Neural cell (in vitro differentiated cells): ENCODE results near the gene RIMKLA. TPM values are rescaled to one million over a fixed set of nuclear protein-coding genes. Genes with fewer than 3 reads are reported as not detected.

Experiments used
- H2AFZ ChIP-seq: fragments of 200-600, 300-800 bp; sonication (generic), shearing (Covaris generic); 2 replicates; pipeline ENCODE4 v1.6.0; 2014; ENCODE audit warnings: low read depth, mild to moderate bottlenecking, antibody characterized with exemption, low read length, moderate library complexity
- H3F3A ChIP-seq: fragments of 200-600 bp; shearing (Covaris generic); 2 replicates; pipeline ENCODE4 v1.6.1; 2016; ENCODE audit warnings: mild to moderate bottlenecking, moderate library complexity, mixed read lengths, antibody characterized with exemption, low read length; ENCODE audit not compliant: insufficient read depth, poor library complexity, severe bottlenecking
- H3K27ac ChIP-seq: fragments of 200-600, 300-800 bp; sonication (generic), shearing (Covaris generic); 2 replicates; pipeline ENCODE4 v1.5.1; 2014; ENCODE audit warnings: mild to moderate bottlenecking, low read length, moderate library complexity
- H3K27me3 ChIP-seq: fragments of 300-800, 200-600 bp; sonication (generic), shearing (Covaris generic); 2 replicates; pipeline ENCODE4 v1.6.0; 2014; ENCODE audit warnings: mild to moderate bottlenecking, low read depth, low read length, moderate library complexity; ENCODE audit not compliant: insufficient read depth
- H3K36me3 ChIP-seq: fragments of 300-800, 200-600 bp; sonication (generic), shearing (Covaris generic); 2 replicates; pipeline ENCODE4 v1.5.1; 2014; ENCODE audit warnings: mild to moderate bottlenecking, antibody characterized with exemption, low read length, moderate library complexity; ENCODE audit not compliant: insufficient read depth
- H3K4me2 ChIP-seq: fragments of 300-800, 200-600 bp; sonication (generic), shearing (Covaris generic); 2 replicates; pipeline ENCODE4 v1.6.0; 2014; ENCODE audit warnings: mild to moderate bottlenecking, low read length
- H3K4me3 ChIP-seq: fragments of 300-800, 200-600 bp; sonication (generic), shearing (Covaris generic); 2 replicates; pipeline ENCODE4 v1.5.1; 2014; ENCODE audit warnings: mild to moderate bottlenecking, low read length, moderate library complexity
- H3K79me2 ChIP-seq: fragments of 200-600 bp; shearing (Covaris generic); replicated peaks from 2 replicates; pipeline ENCODE4 v1.6.0; 2014; ENCODE audit warnings: mild to moderate bottlenecking, low read length, moderate library complexity; ENCODE audit not compliant: insufficient read depth
- H3K9ac ChIP-seq: fragments of 300-800, 200-600 bp; sonication (generic), shearing (Covaris generic); 2 replicates; pipeline ENCODE4 v1.6.1; 2016; ENCODE audit warnings: mild to moderate bottlenecking, low read length, mixed read lengths
- H3K9me2 ChIP-seq: fragments of 200-600 bp; shearing (Covaris generic); 2 replicates; pipeline ENCODE4 v1.6.1; 2016; ENCODE audit warnings: mild to moderate bottlenecking, low read length, mixed read lengths; ENCODE audit not compliant: insufficient read depth
- H3K9me3 ChIP-seq: fragments of 200-600, 300-800 bp; sonication (generic), shearing (Covaris generic); 2 replicates; pipeline ENCODE4 v1.6.1; 2016; ENCODE audit warnings: mild to moderate bottlenecking, mixed run types, low read length, moderate library complexity, mixed read lengths
- H4K20me1 ChIP-seq: fragments of 200-600 bp; shearing (Covaris generic); 2 replicates; pipeline ENCODE4 v1.6.1; 2016; ENCODE audit warnings: mild to moderate bottlenecking, mixed run types; ENCODE audit not compliant: insufficient read depth
- EP300 ChIP-seq: fragments of 450-650 bp; conservative IDR thresholded peaks from 2 replicates; pipeline ENCODE4 v1.6.1; 2014; ENCODE audit warnings: antibody characterized with exemption, mild to moderate bottlenecking, moderate library complexity; ENCODE audit not compliant: poor library complexity, severe bottlenecking
- EZH2 ChIP-seq: fragments of 200-600, 300-800 bp; shearing (Covaris generic), sonication (generic); IDR thresholded peaks from 2 replicates; pipeline ENCODE4 v1.6.1; 2014; ENCODE audit warnings: antibody characterized with exemption, low read length, borderline replicate concordance, mild to moderate bottlenecking; ENCODE audit not compliant: insufficient read depth, poor library complexity, severe bottlenecking
- MXI1 ChIP-seq: fragments of 450-650 bp; conservative IDR thresholded peaks from 2 replicates; pipeline ENCODE4 v1.6.1; 2014; ENCODE audit warnings: antibody characterized with exemption, mild to moderate bottlenecking; ENCODE audit not compliant: poor library complexity, severe bottlenecking
- POLR2AphosphoS5 ChIP-seq: IDR thresholded peaks from 2 replicates; pipeline ENCODE4 v1.6.1; 2012
- RAD21 ChIP-seq: fragments of 450-650 bp; conservative IDR thresholded peaks from 2 replicates; pipeline ENCODE4 v1.6.1; 2014; ENCODE audit warnings: antibody characterized with exemption, mild to moderate bottlenecking, moderate library complexity
- SMC3 ChIP-seq: fragments of 450-650 bp; conservative IDR thresholded peaks from 2 replicates; pipeline ENCODE4 v1.6.1; 2014; ENCODE audit warnings: antibody characterized with exemption, mild to moderate bottlenecking, moderate library complexity; ENCODE audit not compliant: poor library complexity
- TAF1 ChIP-seq: IDR thresholded peaks from 2 replicates; pipeline ENCODE4 v1.6.1; 2012; ENCODE audit warnings: low read depth
- polyA plus RNA-seq: library from polyadenylated mRNA; depleted of rRNA; stranded (reverse); fragments of >200 nt; gene quantifications from 2 replicates; pipeline ENCODE4 v1.2.3, GENCODE V29; 2014
- TF ChIP-seq, protein P1 (sequence below): fragments of 450-650 bp; IDR thresholded peaks from 2 replicates; pipeline ENCODE4 v1.5.1; 2014; ENCODE audit warnings: antibody characterized with exemption, mild to moderate bottlenecking, moderate library complexity; ENCODE audit not compliant: poor library complexity, severe bottlenecking
- TF ChIP-seq, protein P2 (sequence below): IDR thresholded peaks from 2 replicates; pipeline ENCODE4 v1.6.1; 2012; ENCODE audit warnings: borderline replicate concordance

Gene RIMKLA
- polyA plus RNA-seq, 1 donor from 2014 or later: 35.4 TPM

DNA sequence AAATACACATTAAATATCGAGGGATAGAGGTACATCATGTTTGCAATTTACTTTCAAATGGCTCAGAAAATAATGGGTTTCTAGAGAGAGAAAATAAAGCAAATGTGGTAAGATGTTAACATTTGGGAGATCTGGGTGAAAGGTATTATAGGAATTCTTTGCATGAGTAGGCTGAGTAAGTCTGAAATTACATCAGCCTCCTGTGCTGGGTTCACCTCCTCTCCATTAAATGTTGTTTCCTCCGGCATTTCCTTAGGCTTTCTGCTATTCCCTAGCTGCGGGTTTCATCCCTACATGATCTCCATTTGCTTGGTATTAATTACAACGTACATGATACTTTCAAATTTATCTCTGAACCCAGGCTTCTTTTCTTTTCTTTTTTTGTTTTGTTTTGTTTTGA, 43.6 kb downstream of the RIMKLA start:
- H3K9ac ChIP-seq: peak overlapping the region; percentile 50
- H3K4me2 ChIP-seq: no peak overlapping the region
- H2AFZ ChIP-seq: no peak overlapping the region
- TF ChIP-seq RAD21: no peak
- no peak for TF ChIP-seq SMC3
- TF ChIP-seq, protein P1, sequence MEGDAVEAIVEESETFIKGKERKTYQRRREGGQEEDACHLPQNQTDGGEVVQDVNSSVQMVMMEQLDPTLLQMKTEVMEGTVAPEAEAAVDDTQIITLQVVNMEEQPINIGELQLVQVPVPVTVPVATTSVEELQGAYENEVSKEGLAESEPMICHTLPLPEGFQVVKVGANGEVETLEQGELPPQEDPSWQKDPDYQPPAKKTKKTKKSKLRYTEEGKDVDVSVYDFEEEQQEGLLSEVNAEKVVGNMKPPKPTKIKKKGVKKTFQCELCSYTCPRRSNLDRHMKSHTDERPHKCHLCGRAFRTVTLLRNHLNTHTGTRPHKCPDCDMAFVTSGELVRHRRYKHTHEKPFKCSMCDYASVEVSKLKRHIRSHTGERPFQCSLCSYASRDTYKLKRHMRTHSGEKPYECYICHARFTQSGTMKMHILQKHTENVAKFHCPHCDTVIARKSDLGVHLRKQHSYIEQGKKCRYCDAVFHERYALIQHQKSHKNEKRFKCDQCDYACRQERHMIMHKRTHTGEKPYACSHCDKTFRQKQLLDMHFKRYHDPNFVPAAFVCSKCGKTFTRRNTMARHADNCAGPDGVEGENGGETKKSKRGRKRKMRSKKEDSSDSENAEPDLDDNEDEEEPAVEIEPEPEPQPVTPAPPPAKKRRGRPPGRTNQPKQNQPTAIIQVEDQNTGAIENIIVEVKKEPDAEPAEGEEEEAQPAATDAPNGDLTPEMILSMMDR: no peak
- no peak for TF ChIP-seq EZH2
- TF ChIP-seq, protein P2, sequence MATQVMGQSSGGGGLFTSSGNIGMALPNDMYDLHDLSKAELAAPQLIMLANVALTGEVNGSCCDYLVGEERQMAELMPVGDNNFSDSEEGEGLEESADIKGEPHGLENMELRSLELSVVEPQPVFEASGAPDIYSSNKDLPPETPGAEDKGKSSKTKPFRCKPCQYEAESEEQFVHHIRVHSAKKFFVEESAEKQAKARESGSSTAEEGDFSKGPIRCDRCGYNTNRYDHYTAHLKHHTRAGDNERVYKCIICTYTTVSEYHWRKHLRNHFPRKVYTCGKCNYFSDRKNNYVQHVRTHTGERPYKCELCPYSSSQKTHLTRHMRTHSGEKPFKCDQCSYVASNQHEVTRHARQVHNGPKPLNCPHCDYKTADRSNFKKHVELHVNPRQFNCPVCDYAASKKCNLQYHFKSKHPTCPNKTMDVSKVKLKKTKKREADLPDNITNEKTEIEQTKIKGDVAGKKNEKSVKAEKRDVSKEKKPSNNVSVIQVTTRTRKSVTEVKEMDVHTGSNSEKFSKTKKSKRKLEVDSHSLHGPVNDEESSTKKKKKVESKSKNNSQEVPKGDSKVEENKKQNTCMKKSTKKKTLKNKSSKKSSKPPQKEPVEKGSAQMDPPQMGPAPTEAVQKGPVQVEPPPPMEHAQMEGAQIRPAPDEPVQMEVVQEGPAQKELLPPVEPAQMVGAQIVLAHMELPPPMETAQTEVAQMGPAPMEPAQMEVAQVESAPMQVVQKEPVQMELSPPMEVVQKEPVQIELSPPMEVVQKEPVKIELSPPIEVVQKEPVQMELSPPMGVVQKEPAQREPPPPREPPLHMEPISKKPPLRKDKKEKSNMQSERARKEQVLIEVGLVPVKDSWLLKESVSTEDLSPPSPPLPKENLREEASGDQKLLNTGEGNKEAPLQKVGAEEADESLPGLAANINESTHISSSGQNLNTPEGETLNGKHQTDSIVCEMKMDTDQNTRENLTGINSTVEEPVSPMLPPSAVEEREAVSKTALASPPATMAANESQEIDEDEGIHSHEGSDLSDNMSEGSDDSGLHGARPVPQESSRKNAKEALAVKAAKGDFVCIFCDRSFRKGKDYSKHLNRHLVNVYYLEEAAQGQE: no peak
- no peak for TF ChIP-seq EP300
- TF ChIP-seq MXI1: no peak
- no peaks in the 10 kb centered on the region for H3K79me2 ChIP-seq
- H3K9me2 ChIP-seq: no peaks in the 10 kb centered on the region
- no peak overlapping the region for H3K4me3 ChIP-seq
- no peaks in the 10 kb centered on the region for H3K9me3 ChIP-seq
- H3K36me3 ChIP-seq: no peaks in the 10 kb centered on the region
- no peaks in the 10 kb centered on the region for H3K27me3 ChIP-seq
- H4K20me1 ChIP-seq: no peaks in the 10 kb centered on the region
- H3F3A ChIP-seq: peaks cover 32% of the 10 kb centered on the region
- H3K27ac ChIP-seq: peak overlapping the region; percentile 94

DNA sequence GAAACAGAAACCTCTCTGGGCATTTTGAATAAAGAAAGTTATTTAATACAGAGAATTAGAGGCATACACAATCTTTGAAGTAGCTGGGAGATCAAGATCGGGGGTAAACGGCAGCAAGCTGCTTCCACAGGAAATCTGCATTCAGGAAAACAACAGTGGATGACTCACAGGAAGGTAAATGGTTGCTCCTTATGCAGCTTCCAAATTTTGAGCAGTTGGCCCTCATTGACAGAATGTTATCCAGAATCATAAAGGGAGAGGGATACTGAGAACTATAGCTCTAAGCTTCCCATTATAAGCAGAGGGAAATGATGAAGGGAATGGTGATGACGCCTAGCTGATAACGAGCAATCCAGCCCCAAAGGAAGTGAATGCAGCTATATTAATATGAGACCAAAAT, 46.6 kb downstream of the RIMKLA start:
- no peak overlapping the region for H3K27ac ChIP-seq
- no peak overlapping the region for H3K4me2 ChIP-seq
- no peak overlapping the region for H3K9ac ChIP-seq
- H2AFZ ChIP-seq: no peak overlapping the region
- TF ChIP-seq, protein P2: no peak
- TF ChIP-seq POLR2AphosphoS5: no peak
- TF ChIP-seq RAD21: no peak
- TF ChIP-seq MXI1: no peak
- TF ChIP-seq TAF1: no peak
- TF ChIP-seq, protein P1: no peak
- no peak for TF ChIP-seq SMC3
- TF ChIP-seq EP300: no peak
- H3K36me3 ChIP-seq: no peaks in the 10 kb centered on the region
- no peaks in the 10 kb centered on the region for H4K20me1 ChIP-seq
- peaks cover 14% of the 10 kb centered on the region for H3F3A ChIP-seq
- H3K79me2 ChIP-seq: no peaks in the 10 kb centered on the region
- H3K9me2 ChIP-seq: no peaks in the 10 kb centered on the region
- no peaks in the 10 kb centered on the region for H3K9me3 ChIP-seq
- H3K27me3 ChIP-seq: no peaks in the 10 kb centered on the region
- H3K4me3 ChIP-seq: no peak overlapping the region
